ENCODE data around the gene MTCL1. TPM values are rescaled to one million over a fixed set of nuclear protein-coding genes. Genes with fewer than 3 reads are reported as not detected.

The MTCL1 gene
- total and polyA plus RNA-seq, 2 of the 8 experiments (the other 6 are each of a cell fraction or from before 2014, with no cell fraction given): 16.6 to 60.8 TPM

DNA sequence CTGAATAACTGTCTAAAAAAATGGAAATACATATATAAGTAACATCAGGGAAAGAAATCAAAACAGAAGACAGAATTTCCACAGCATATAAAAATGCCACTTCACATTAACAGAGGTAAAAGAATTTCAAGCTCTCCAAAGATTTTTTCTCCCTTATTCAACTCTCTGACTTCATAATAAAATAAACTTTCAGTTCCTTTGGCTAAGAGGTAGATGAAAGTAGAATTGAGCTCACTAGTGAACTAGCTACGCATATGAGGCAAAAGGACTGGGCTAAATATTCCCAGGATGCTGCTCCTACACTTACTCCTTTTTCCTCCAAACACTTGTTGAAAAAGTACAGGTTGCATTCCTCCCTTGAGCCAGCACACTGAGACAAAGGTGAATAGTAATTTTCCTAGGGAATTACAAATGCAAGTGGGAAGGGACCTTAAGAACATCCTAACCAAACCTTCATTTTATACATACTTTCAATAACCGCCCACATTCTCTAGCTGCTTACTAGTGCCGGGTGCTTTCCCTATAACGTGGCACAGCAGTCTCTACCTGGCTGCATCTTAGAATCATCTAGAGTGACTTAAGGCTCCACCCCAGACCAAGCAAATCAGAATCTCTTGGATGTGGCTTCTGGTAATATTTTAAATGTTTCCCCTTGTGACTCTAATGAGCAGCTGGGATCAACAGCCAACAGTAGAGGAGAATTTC is 136.6 kb downstream of the MTCL1 start (continued):
- no peak for TF ChIP-seq RNF2 (IDR thresholded peaks at IDR 0.05; ENCODE audit: borderline replicate concordance, low read depth, low read length, missing control alignments, poor library complexity, severe bottlenecking)
- no peak for TF ChIP-seq RFX5 (IDR thresholded peaks at IDR 0.05; ENCODE audit: borderline replicate concordance, low read depth, low read length)
- no peak for TF ChIP-seq POLR2A (IDR thresholded peaks at IDR 0.05; ENCODE audit: control extremely low read depth in 1 of 2, low read depth in 2 of 2, low read length in 2 of 2)
- TF ChIP-seq SAP30 (IDR thresholded peaks at IDR 0.05; ENCODE audit: insufficient read depth, insufficient replicate concordance, low read length): no peak
- no peak for TF ChIP-seq RXRA (IDR thresholded peaks at IDR 0.05; ENCODE audit: insufficient read depth, low read depth, low read length)
- no peak for TF ChIP-seq TBP (IDR thresholded peaks at IDR 0.05; ENCODE audit: low read depth, low read length)
